Mammary epithelial cell (primary cell): Measurements from ENCODE around the gene CLEC4D.

Source experiments
- EZH2 ChIP-seq: IDR thresholded peaks from 2 replicates; pipeline ENCODE4 v1.6.1; 2012; ENCODE audit warnings: low read length, inconsistent platforms, borderline replicate concordance
- TF ChIP-seq, protein P1 (sequence below), 2 donors: IDR thresholded peaks in 1 of 2; conservative IDR thresholded peaks in 1 of 2; 2 replicates each; pipeline ENCODE4 v1.5.1; 2011 to 2012; ENCODE audit warnings: inconsistent platforms in 2 of 2, low read length in 2 of 2, mild to moderate bottlenecking in 2 of 2, control low read depth in 1 of 2, low read depth in 1 of 2; ENCODE audit not compliant: insufficient read depth in 1 of 2; ENCODE audit errors: extremely low read depth in 1 of 2

DNA sequence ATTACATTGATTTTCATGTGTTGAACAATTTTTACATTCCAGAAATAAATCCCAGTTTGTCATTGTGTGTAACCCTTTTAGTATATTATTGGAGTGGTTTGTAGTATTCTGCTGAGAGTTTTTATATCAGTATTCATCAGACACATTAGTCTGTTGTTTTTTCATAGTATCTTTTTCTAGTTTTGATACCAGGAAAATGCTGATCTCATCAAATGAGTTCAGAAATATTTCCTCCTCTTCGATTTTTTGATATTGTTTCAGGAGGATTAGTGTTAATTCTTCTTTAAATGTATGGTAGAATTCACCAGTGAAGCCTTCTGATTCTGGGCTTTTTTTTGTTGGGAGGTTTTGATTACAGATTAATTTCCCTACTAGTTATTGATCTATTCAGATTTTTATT lies 42.2 kb upstream of the CLEC4D start:
- TF ChIP-seq, protein P1, sequence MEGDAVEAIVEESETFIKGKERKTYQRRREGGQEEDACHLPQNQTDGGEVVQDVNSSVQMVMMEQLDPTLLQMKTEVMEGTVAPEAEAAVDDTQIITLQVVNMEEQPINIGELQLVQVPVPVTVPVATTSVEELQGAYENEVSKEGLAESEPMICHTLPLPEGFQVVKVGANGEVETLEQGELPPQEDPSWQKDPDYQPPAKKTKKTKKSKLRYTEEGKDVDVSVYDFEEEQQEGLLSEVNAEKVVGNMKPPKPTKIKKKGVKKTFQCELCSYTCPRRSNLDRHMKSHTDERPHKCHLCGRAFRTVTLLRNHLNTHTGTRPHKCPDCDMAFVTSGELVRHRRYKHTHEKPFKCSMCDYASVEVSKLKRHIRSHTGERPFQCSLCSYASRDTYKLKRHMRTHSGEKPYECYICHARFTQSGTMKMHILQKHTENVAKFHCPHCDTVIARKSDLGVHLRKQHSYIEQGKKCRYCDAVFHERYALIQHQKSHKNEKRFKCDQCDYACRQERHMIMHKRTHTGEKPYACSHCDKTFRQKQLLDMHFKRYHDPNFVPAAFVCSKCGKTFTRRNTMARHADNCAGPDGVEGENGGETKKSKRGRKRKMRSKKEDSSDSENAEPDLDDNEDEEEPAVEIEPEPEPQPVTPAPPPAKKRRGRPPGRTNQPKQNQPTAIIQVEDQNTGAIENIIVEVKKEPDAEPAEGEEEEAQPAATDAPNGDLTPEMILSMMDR (conservative IDR thresholded peaks at IDR 0.05 in 1 of 2, IDR thresholded peaks at IDR 0.05 in 1 of 2; ENCODE audit: extremely low read depth in 1 of 2, insufficient read depth in 1 of 2, low read depth in 1 of 2, low read length in 2 of 2) = no peak
- no peak for TF ChIP-seq EZH2
